ENCODE results near the gene DDX56. TPM values are rescaled to one million over a fixed set of nuclear protein-coding genes. Genes with fewer than 3 reads are reported as not detected.

The DDX56 gene
- total RNA-seq, 1 experiment from 2014 or later, result 120 TPM

DNA sequence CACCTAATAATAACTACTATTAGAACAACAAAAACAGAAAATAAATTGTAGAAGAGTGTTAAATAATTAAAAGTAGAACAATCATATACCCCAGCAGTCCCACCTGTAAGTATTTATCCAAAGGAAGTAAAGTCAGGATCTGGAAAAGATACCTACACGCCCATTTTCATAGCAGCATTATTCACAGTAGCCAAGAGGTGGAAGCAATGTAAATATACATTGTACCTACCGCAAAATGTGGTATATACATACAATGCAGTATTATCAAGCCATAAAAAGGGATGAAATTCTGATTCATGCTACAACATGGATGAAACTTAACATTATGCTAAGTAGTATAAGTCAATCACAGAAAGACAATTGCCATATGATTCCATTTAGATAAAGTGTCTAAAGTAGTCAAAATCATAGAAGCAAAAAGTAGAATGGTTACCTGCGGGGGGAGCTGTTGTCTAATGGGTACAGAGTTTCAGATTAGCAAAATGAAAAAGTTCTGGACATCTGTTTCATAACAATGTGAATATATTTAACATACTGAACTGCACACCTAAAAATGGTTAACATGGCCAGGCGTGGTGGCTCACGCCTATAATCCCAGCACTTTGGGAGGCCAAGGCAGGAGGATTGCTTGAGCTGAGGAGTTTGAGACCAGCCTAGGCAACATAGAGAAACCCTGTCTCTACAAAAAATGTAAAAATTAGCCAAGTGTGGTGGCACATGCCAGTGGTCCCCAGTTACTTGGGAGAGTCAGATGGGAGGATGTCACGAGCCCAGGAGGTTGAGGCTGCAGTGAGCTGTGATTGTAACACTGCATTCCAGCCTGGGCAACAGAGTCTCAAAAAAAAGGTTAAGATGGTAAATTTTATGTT lies 14.4 kb upstream of the DDX56 start:
- Histone ChIP-seq H4K91ac (ENCODE audit: insufficient read length, low read depth, low read length) (no peak overlapping the region), H2BK15ac (ENCODE audit: low read depth, low read length) (no peak overlapping the region), H3K4me2 (ENCODE audit: insufficient read depth, insufficient read length, low read length) (no peak overlapping the region), H3K79me1 (ENCODE audit: insufficient read depth, low read depth, low read length, poor library complexity, severe bottlenecking) (no peaks in the 10 kb centered on the region), H3K23me2 (ENCODE audit: insufficient read length, low read depth, low read length, poor library complexity, severe bottlenecking) (no peaks in the 10 kb centered on the region), H2AK5ac (ENCODE audit: insufficient read length, low read length) (no peak overlapping the region), H3K18ac (ENCODE audit: insufficient read length, low read depth, low read length) (no peak overlapping the region), H3K9me3 (ENCODE audit: control insufficient read depth, low read depth, low read length) (no peaks in the 10 kb centered on the region), H3K4me1 (ENCODE audit: insufficient read depth, low read length) (no peaks in the 10 kb centered on the region; the same call in 1 of the 2 replicates), H2BK5ac (ENCODE audit: insufficient read length, low read length) (no peak overlapping the region), H3K56ac (ENCODE audit: insufficient read length, low read depth, low read length) (no peak overlapping the region), H3T11ph (ENCODE audit: low read length) (no peak overlapping the region), H3K27me3 (ENCODE audit: insufficient read depth, low read length) (no peaks in the 10 kb centered on the region), H2BK120ac (ENCODE audit: low read depth, low read length, poor library complexity, severe bottlenecking) (no peak overlapping the region), H4K5ac (ENCODE audit: insufficient read length, low read depth, low read length) (no peak overlapping the region), H3K79me2 (ENCODE audit: insufficient read depth, low read length) (no peaks in the 10 kb centered on the region), H2AFZ (ENCODE audit: low read length) (no peak overlapping the region), H3K9ac (ENCODE audit: extremely low read depth, insufficient read length, low read length) (no peak overlapping the region), H2BK12ac (ENCODE audit: insufficient read length, low read depth, low read length) (no peak overlapping the region), H2BK20ac (ENCODE audit: low read depth, low read length, poor library complexity, severe bottlenecking) (no peak overlapping the region), H3K4ac (ENCODE audit: low read depth, low read length) (no peak overlapping the region), H4K8ac (replicated peaks; ENCODE audit: insufficient read length, low read depth, low read length) (no peak overlapping the region), H3K27ac (ENCODE audit: insufficient read length, low read depth, low read length) (no peak overlapping the region), H3K14ac (ENCODE audit: insufficient read depth, low read length) (no peak overlapping the region), H4K20me1 (ENCODE audit: control insufficient read depth, insufficient read depth, insufficient read length) (no peaks in the 10 kb centered on the region), H3K23ac (ENCODE audit: insufficient read length, low read depth, low read length) (no peak overlapping the region)
- Mint-ChIP-seq H3K27me3 (ENCODE audit: low read depth) (peaks cover 1% of the 10 kb centered on the region), H3K27ac (no peak overlapping the region), H3K4me3 (peak overlapping the region in 1 of 2 experiments; percentile 32; a peak in 2 of 5 replicates), H3K36me3 (ENCODE audit: insufficient read depth in 1 of 3, low read depth in 3 of 3) (no peaks in the 10 kb centered on the region), H3K4me1 (peaks cover under 1% of the 10 kb centered on the region in 2 experiments; a peak in 1 of 4 replicates), H3K9me3 (no peaks in the 10 kb centered on the region)
- DNase-seq, result no peak
- TF ChIP-seq, protein P1, sequence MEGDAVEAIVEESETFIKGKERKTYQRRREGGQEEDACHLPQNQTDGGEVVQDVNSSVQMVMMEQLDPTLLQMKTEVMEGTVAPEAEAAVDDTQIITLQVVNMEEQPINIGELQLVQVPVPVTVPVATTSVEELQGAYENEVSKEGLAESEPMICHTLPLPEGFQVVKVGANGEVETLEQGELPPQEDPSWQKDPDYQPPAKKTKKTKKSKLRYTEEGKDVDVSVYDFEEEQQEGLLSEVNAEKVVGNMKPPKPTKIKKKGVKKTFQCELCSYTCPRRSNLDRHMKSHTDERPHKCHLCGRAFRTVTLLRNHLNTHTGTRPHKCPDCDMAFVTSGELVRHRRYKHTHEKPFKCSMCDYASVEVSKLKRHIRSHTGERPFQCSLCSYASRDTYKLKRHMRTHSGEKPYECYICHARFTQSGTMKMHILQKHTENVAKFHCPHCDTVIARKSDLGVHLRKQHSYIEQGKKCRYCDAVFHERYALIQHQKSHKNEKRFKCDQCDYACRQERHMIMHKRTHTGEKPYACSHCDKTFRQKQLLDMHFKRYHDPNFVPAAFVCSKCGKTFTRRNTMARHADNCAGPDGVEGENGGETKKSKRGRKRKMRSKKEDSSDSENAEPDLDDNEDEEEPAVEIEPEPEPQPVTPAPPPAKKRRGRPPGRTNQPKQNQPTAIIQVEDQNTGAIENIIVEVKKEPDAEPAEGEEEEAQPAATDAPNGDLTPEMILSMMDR (conservative IDR thresholded peaks at IDR 0.05), result peak; percentile 63
- WGBS (ENCODE audit: extremely low coverage, insufficient read length, low lambda C conversion rate), result no CpG with 5 or more reads among the region's 6 CpGs
